WTC11 (cell line): ENCODE measurements around the gene VWA7. TPM values are rescaled to one million over a fixed set of nuclear protein-coding genes. Genes with fewer than 3 reads are reported as not detected.

Experiments
- ATAC-seq: fragments of 200-7000 bp; cut with Tn5 transposase; 2 replicates; pipeline ENCODE4 v1.10.0; 2021; ENCODE audit warnings: mild to moderate bottlenecking, moderate library complexity
- CTCF ChIA-PET: fragments of 300-600 bp; sonication (Branson Sonifier 250); formaldehyde crosslinking; loops from one replicate; lab custom pipeline; 2021; ENCODE audit warnings: antibody characterized with exemption; lab: Charles Lee
- POLR2A ChIA-PET: fragments of 350-600 bp; sonication (Branson Sonifier 250); formaldehyde crosslinking; loops from one replicate; lab custom pipeline; 2021; ENCODE audit warnings: antibody characterized with exemption; lab: Charles Lee
- DNase-seq: peaks from one replicate; pipeline ENCODE4 v3.0.0; 2021; ENCODE audit warnings: low spot score
- H3K27ac Mint-ChIP-seq: 2 replicates; pipeline ENCODE4 v1.8.0; 2021; ENCODE audit warnings: mixed read lengths
- H3K27me3 Mint-ChIP-seq: 2 replicates; pipeline ENCODE4 v1.8.0; 2021; ENCODE audit warnings: low read depth, mild to moderate bottlenecking, moderate library complexity, mixed read lengths
- H3K36me3 Mint-ChIP-seq: 2 replicates; pipeline ENCODE4 v1.8.0; 2021; ENCODE audit warnings: mixed read lengths
- H3K4me1 Mint-ChIP-seq: 2 replicates; pipeline ENCODE4 v1.8.0; 2022; ENCODE audit warnings: mixed read lengths
- H3K4me3 Mint-ChIP-seq: 2 replicates; pipeline ENCODE4 v1.8.0; 2021; ENCODE audit warnings: mild to moderate bottlenecking, moderate library complexity, mixed read lengths
- H3K9me3 Mint-ChIP-seq: 2 replicates; pipeline ENCODE4 v1.8.0; 2021; ENCODE audit warnings: mixed read lengths
- ELF4 ChIP-seq: sonication (generic); formaldehyde crosslinking; IDR thresholded peaks from 2 replicates; pipeline ENCODE4 v1.8.1; 2022; ENCODE audit warnings: low read depth, mild to moderate bottlenecking, moderate library complexity, missing genetic modification reagents
- EMX1 ChIP-seq: fragments of 250-450 bp; sonication (Bioruptor Pico); IDR thresholded peaks from 2 replicates; pipeline ENCODE4 v1.8.0; 2021; ENCODE audit warnings: mild to moderate bottlenecking
- ESRRA ChIP-seq: sonication (generic); formaldehyde crosslinking; IDR thresholded peaks from 2 replicates; pipeline ENCODE4 v1.8.1; 2022; ENCODE audit warnings: mild to moderate bottlenecking, missing genetic modification reagents, borderline replicate concordance
- FOXP1 ChIP-seq: sonication (generic); formaldehyde crosslinking; IDR thresholded peaks from 2 replicates; pipeline ENCODE4 v1.8.0; 2022; ENCODE audit warnings: missing genetic modification reagents, mild to moderate bottlenecking, moderate library complexity, borderline replicate concordance
- GRHL2 ChIP-seq: fragments of 250-450 bp; sonication (Bioruptor Pico); IDR thresholded peaks from 2 replicates; pipeline ENCODE4 v1.8.0; 2022; ENCODE audit warnings: mild to moderate bottlenecking, moderate library complexity; ENCODE audit not compliant: insufficient replicate concordance, severe bottlenecking
- HMGA2 ChIP-seq: fragments of 250-450 bp; sonication (Bioruptor Pico); IDR thresholded peaks from 2 replicates; pipeline ENCODE4 v1.4.0; 2021; ENCODE audit warnings: mild to moderate bottlenecking, moderate library complexity
- KAT7 ChIP-seq: sonication (generic); formaldehyde crosslinking; IDR thresholded peaks from 2 replicates; pipeline ENCODE4 v1.8.1; 2023; ENCODE audit warnings: missing genetic modification reagents, mild to moderate bottlenecking, borderline replicate concordance
- NR1H2 ChIP-seq: sonication (generic); formaldehyde crosslinking; IDR thresholded peaks from 2 replicates; pipeline ENCODE4 v1.9.0; 2021; ENCODE audit warnings: mild to moderate bottlenecking, moderate library complexity, missing genetic modification reagents
- NR2C2 ChIP-seq: sonication (generic); formaldehyde crosslinking; IDR thresholded peaks from 2 replicates; pipeline ENCODE4 v1.8.0; 2022; ENCODE audit warnings: mild to moderate bottlenecking, missing genetic modification reagents
- PRRX2 ChIP-seq: fragments of 250-450 bp; sonication (Bioruptor Pico); IDR thresholded peaks from 2 replicates; pipeline ENCODE4 v1.8.0; 2021; ENCODE audit warnings: mild to moderate bottlenecking
- SOX15 ChIP-seq: fragments of 250-450 bp; sonication (Bioruptor Pico); IDR thresholded peaks from 2 replicates; pipeline ENCODE4 v1.9.0; 2021; ENCODE audit warnings: mild to moderate bottlenecking
- ZBTB21 ChIP-seq: sonication (generic); formaldehyde crosslinking; IDR thresholded peaks from 2 replicates; pipeline ENCODE4 v1.8.1; 2023; ENCODE audit warnings: mild to moderate bottlenecking, missing genetic modification reagents, borderline replicate concordance
- ZNF232 ChIP-seq: sonication (generic); formaldehyde crosslinking; IDR thresholded peaks from 2 replicates; pipeline ENCODE4 v1.8.0; 2022; ENCODE audit warnings: mild to moderate bottlenecking, missing genetic modification reagents
- ZNF671 ChIP-seq: fragments of 250-450 bp; sonication (Bioruptor Pico); IDR thresholded peaks from 2 replicates; pipeline ENCODE4 v1.8.0; 2021; ENCODE audit warnings: mild to moderate bottlenecking
- total RNA-seq: library from RNA; stranded (reverse); gene quantifications from 3 replicates; pipeline ENCODE4 v1.2.3, GENCODE V29; 2021
- TF ChIP-seq, protein P1 (sequence below): sonication (generic); formaldehyde crosslinking; IDR thresholded peaks from 2 replicates; pipeline ENCODE4 v1.8.0; 2022; ENCODE audit warnings: missing genetic modification reagents
- TF ChIP-seq, protein P2 (sequence below): sonication (generic); formaldehyde crosslinking; IDR thresholded peaks from 2 replicates; pipeline ENCODE4 v1.8.1; 2023; ENCODE audit warnings: mild to moderate bottlenecking, missing genetic modification reagents, moderate library complexity
- TF ChIP-seq, protein P3 (sequence below): sonication (generic); formaldehyde crosslinking; IDR thresholded peaks from 2 replicates; pipeline ENCODE4 v1.8.1; 2023; ENCODE audit warnings: mild to moderate bottlenecking, moderate library complexity, missing genetic modification reagents
- TF ChIP-seq, protein P4 (sequence below): sonication (generic); formaldehyde crosslinking; conservative IDR thresholded peaks from 2 replicates; pipeline ENCODE4 v1.8.1; 2022; ENCODE audit warnings: mild to moderate bottlenecking, missing genetic modification reagents
- TF ChIP-seq, protein P5 (sequence below): sonication (generic); formaldehyde crosslinking; IDR thresholded peaks from 2 replicates; pipeline ENCODE4 v1.8.1; 2022; ENCODE audit warnings: mild to moderate bottlenecking, moderate library complexity, missing genetic modification reagents
- TF ChIP-seq, protein P6 (sequence below): sonication (generic); formaldehyde crosslinking; IDR thresholded peaks from 2 replicates; pipeline ENCODE4 v1.8.1; 2023; ENCODE audit warnings: mild to moderate bottlenecking, missing genetic modification reagents, borderline replicate concordance
- TF ChIP-seq, protein P7 (sequence below): fragments of 250-450 bp; sonication (Bioruptor Pico); IDR thresholded peaks from 2 replicates; pipeline ENCODE4 v1.9.0; 2021; ENCODE audit warnings: mild to moderate bottlenecking

VWA7 gene
- total RNA-seq, 1 experiment from 2014 or later: 1.8 TPM

DNA sequence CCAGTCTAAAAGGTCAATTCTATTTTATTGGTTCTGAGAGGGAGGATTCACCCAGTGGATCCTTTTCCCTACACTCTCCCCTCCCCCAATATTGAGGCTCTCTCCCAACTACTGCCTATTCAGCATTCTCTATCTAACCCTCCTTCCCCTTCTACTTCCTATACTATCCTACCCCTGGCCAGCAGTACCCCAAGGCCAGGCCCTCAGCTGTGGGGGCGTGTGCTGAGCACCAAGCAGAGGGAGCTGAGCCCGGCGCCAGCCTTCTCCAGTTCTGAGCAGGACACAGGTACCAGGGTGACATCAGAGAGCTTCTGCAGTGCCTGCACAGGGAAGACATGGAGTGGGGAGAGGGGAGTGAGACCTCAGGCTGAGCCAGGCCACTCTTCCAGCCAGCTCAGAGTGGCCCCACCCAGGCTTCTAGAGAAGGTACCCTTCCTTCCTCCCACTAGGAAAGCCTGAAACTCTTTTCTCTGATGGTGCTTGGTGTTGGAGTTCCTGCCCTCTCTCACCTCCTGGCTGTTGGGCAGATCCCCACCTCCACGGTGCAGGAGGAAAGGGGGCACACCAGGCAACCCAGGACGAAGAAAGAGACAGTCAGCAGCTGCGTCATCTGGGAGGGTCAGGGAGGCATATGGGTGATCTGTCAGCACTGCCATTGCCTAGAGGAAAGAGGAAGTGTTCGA, 50.0 kb downstream of the VWA7 start:
- ChIA-PET POLR2A (interaction anchor here (0.6 to 3.6 kb wide), 2 partner anchors 12 to 13 kb away, joined by 4 to 32 read pairs; partner anchors contain the start of gene MSH5), CTCF (interaction anchor here (0.9 to 4.0 kb wide), 2 partner anchors 43 to 103 kb away, joined by 8 to 66 read pairs; no protein-coding TSS in a partner anchor)
- H3K4me3 Mint-ChIP-seq: no peak overlapping the region
- peaks cover 21% of the 10 kb centered on the region for H3K36me3 Mint-ChIP-seq
- peaks cover 16% of the 10 kb centered on the region for H3K4me1 Mint-ChIP-seq
- H3K9me3 Mint-ChIP-seq: no peaks in the 10 kb centered on the region
- H3K27me3 Mint-ChIP-seq: no peaks in the 10 kb centered on the region
- DNase-seq (no peak), ATAC-seq (no peak)
- no peak overlapping the region for H3K27ac Mint-ChIP-seq
- TF ChIP-seq NR1H2 (CRISPR knock-in tag): no peak
- no peak for TF ChIP-seq PRRX2 (CRISPR knock-in tag)
- no peak for TF ChIP-seq HMGA2 (CRISPR knock-in tag)
- TF ChIP-seq, protein P1, sequence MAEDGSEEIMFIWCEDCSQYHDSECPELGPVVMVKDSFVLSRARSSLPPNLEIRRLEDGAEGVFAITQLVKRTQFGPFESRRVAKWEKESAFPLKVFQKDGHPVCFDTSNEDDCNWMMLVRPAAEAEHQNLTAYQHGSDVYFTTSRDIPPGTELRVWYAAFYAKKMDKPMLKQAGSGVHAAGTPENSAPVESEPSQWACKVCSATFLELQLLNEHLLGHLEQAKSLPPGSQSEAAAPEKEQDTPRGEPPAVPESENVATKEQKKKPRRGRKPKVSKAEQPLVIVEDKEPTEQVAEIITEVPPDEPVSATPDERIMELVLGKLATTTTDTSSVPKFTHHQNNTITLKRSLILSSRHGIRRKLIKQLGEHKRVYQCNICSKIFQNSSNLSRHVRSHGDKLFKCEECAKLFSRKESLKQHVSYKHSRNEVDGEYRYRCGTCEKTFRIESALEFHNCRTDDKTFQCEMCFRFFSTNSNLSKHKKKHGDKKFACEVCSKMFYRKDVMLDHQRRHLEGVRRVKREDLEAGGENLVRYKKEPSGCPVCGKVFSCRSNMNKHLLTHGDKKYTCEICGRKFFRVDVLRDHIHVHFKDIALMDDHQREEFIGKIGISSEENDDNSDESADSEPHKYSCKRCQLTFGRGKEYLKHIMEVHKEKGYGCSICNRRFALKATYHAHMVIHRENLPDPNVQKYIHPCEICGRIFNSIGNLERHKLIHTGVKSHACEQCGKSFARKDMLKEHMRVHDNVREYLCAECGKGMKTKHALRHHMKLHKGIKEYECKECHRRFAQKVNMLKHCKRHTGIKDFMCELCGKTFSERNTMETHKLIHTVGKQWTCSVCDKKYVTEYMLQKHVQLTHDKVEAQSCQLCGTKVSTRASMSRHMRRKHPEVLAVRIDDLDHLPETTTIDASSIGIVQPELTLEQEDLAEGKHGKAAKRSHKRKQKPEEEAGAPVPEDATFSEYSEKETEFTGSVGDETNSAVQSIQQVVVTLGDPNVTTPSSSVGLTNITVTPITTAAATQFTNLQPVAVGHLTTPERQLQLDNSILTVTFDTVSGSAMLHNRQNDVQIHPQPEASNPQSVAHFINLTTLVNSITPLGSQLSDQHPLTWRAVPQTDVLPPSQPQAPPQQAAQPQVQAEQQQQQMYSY (CRISPR knock-in tag): no peak
- TF ChIP-seq, protein P2, sequence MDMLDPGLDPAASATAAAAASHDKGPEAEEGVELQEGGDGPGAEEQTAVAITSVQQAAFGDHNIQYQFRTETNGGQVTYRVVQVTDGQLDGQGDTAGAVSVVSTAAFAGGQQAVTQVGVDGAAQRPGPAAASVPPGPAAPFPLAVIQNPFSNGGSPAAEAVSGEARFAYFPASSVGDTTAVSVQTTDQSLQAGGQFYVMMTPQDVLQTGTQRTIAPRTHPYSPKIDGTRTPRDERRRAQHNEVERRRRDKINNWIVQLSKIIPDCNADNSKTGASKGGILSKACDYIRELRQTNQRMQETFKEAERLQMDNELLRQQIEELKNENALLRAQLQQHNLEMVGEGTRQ: no peak
- TF ChIP-seq, protein P3, sequence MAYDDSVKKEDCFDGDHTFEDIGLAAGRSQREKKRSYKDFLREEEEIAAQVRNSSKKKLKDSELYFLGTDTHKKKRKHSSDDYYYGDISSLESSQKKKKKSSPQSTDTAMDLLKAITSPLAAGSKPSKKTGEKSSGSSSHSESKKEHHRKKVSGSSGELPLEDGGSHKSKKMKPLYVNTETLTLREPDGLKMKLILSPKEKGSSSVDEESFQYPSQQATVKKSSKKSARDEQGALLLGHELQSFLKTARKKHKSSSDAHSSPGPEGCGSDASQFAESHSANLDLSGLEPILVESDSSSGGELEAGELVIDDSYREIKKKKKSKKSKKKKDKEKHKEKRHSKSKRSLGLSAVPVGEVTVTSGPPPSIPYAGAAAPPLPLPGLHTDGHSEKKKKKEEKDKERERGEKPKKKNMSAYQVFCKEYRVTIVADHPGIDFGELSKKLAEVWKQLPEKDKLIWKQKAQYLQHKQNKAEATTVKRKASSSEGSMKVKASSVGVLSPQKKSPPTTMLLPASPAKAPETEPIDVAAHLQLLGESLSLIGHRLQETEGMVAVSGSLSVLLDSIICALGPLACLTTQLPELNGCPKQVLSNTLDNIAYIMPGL (CRISPR knock-in tag): no peak
- no peak for TF ChIP-seq ZBTB21 (CRISPR knock-in tag)
- TF ChIP-seq EMX1 (CRISPR knock-in tag): no peak
- TF ChIP-seq, protein P4, sequence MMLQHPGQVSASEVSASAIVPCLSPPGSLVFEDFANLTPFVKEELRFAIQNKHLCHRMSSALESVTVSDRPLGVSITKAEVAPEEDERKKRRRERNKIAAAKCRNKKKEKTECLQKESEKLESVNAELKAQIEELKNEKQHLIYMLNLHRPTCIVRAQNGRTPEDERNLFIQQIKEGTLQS: no peak
- TF ChIP-seq, protein P5, sequence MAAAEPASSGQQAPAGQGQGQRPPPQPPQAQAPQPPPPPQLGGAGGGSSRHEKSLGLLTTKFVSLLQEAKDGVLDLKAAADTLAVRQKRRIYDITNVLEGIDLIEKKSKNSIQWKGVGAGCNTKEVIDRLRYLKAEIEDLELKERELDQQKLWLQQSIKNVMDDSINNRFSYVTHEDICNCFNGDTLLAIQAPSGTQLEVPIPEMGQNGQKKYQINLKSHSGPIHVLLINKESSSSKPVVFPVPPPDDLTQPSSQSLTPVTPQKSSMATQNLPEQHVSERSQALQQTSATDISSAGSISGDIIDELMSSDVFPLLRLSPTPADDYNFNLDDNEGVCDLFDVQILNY (CRISPR knock-in tag): no peak

DNA sequence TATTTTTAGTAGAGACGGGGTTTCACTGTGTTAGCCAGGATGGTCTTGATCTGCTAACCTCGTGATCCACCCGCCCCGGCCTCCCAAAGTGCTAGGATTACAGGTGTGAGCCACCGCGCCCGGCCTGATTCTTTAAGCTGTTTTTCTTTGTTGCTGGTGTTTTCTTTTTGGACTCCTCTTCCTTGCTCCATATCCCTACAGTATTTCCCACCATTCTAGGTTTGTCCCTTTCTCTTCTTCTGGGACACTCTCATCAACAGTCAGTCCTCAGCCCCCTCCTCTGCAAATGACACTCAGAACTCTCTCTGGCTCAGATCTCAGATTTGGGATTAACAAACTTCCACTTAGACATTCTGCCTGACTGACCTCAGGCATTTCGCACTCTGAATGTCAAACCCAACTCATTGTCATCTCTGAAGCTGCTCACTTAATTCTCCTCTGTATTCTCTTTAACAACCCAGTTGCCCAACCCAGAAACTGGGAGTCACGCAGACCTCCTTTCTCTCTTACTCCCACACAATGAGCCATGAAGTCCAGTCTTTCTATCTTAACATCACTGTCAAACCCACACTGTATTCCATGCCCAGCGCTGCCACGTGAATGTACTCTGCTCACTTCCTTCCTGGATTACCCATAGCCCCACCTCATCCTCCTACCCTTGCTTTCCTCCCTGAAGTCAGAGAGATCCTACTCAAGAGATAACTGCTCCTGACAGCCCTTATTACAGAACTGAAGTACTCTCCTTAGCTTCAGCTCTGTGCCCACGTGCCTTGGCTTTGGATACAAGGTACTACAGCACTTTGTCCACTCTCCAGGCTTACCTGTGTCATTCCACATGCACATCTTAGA, 51.4 kb downstream of the VWA7 start:
- ATAC-seq (no peak), DNase-seq (no peak)
- no peak overlapping the region; the same call in 1 of the 2 replicates for H3K27ac Mint-ChIP-seq
- peaks cover 4% of the 10 kb centered on the region; the same call in 1 of the 2 replicates for H3K27me3 Mint-ChIP-seq
- CTCF ChIA-PET: interaction anchor here (2.1 to 3.0 kb wide), 2 partner anchors 12 to 44 kb away, joined by 7 to 16 read pairs; no protein-coding TSS in a partner anchor
- H3K4me3 Mint-ChIP-seq: no peak overlapping the region
- POLR2A ChIA-PET: interaction anchor here (1.1 kb wide), 1 partner anchor 102 kb away, joined by 3 read pairs; the partner anchor contains the start of gene HSPA1B
- H3K36me3 Mint-ChIP-seq: peaks cover 9% of the 10 kb centered on the region
- no peaks in the 10 kb centered on the region for H3K9me3 Mint-ChIP-seq
- peaks cover 15% of the 10 kb centered on the region for H3K4me1 Mint-ChIP-seq
- TF ChIP-seq ESRRA (CRISPR knock-in tag) (no peak), EMX1 (CRISPR knock-in tag) (no peak), FOXP1 (CRISPR knock-in tag) (no peak), GRHL2 (CRISPR knock-in tag) (no peak), ZNF671 (no peak), SOX15 (CRISPR knock-in tag) (no peak), ZNF232 (CRISPR knock-in tag) (no peak), NR2C2 (CRISPR knock-in tag) (no peak), ELF4 (CRISPR knock-in tag) (no peak), KAT7 (CRISPR knock-in tag) (no peak)
- TF ChIP-seq, protein P6, sequence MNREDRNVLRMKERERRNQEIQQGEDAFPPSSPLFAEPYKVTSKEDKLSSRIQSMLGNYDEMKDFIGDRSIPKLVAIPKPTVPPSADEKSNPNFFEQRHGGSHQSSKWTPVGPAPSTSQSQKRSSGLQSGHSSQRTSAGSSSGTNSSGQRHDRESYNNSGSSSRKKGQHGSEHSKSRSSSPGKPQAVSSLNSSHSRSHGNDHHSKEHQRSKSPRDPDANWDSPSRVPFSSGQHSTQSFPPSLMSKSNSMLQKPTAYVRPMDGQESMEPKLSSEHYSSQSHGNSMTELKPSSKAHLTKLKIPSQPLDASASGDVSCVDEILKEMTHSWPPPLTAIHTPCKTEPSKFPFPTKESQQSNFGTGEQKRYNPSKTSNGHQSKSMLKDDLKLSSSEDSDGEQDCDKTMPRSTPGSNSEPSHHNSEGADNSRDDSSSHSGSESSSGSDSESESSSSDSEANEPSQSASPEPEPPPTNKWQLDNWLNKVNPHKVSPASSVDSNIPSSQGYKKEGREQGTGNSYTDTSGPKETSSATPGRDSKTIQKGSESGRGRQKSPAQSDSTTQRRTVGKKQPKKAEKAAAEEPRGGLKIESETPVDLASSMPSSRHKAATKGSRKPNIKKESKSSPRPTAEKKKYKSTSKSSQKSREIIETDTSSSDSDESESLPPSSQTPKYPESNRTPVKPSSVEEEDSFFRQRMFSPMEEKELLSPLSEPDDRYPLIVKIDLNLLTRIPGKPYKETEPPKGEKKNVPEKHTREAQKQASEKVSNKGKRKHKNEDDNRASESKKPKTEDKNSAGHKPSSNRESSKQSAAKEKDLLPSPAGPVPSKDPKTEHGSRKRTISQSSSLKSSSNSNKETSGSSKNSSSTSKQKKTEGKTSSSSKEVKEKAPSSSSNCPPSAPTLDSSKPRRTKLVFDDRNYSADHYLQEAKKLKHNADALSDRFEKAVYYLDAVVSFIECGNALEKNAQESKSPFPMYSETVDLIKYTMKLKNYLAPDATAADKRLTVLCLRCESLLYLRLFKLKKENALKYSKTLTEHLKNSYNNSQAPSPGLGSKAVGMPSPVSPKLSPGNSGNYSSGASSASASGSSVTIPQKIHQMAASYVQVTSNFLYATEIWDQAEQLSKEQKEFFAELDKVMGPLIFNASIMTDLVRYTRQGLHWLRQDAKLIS (CRISPR knock-in tag): no peak
- TF ChIP-seq, protein P7, sequence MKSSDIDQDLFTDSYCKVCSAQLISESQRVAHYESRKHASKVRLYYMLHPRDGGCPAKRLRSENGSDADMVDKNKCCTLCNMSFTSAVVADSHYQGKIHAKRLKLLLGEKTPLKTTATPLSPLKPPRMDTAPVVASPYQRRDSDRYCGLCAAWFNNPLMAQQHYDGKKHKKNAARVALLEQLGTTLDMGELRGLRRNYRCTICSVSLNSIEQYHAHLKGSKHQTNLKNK (CRISPR knock-in tag): no peak
